ENCODE data around the gene CTNND2. TPM values are rescaled to one million over a fixed set of nuclear protein-coding genes. Genes with fewer than 3 reads are reported as not detected.

The CTNND2 gene
- total RNA-seq, 1 donor from 2014 or later = not detected

DNA sequence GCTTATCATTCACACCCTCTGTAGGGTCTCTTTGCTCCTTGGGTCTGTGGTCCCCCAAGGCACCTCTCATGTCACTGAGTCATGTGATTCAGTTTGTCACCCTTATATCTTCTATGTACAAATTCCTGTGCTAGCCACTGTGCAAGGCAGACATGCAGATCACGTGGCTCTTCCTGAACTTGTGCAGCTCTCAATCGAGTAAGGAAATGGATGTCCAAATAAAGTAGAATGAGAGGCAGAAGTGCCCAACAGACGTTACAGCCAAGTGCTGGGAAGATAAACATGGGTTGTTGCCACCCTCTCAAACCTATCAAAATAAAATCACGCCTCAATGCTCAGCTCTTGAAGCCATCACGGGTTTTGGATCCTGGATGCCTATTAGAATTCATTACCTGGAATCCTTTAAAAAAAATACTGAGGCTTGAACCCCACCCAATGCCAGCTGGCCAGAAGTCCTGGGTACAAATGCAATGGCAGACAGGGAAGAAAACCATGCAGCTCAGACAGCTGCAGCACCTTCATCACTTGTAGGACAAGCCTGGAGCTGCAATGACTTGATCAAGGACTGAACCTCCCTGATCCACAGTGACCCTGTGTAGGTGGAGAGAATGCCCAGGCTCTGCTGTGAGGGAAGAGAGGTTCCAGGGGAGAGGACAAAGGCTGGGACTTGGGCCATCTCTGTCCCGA, 914.5 kb downstream of the CTNND2 start:
- no peak for DNase-seq (ENCODE audit: low read depth, low spot score)

DNA sequence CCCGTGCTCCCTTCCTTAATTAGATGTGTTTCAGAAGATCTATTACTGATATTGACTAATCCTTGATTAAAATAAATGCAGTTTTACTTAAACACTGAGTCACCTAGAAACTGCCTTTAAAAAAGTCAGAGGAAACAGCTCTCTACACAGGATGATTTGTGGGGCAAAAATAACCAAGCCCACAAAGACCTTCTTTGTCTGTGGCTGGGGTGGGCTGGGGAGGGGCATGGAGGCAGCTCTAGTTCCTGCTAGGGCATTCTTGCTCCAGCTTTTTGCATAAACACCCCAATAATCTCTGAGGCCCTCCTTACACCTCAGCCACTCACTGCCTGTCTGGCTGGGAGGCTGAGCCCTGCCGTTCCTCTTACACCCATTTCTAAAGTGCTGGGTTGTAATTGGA, 915.6 kb downstream of the CTNND2 start:
- no peak for DNase-seq (ENCODE audit: low read depth, low spot score)

DNA sequence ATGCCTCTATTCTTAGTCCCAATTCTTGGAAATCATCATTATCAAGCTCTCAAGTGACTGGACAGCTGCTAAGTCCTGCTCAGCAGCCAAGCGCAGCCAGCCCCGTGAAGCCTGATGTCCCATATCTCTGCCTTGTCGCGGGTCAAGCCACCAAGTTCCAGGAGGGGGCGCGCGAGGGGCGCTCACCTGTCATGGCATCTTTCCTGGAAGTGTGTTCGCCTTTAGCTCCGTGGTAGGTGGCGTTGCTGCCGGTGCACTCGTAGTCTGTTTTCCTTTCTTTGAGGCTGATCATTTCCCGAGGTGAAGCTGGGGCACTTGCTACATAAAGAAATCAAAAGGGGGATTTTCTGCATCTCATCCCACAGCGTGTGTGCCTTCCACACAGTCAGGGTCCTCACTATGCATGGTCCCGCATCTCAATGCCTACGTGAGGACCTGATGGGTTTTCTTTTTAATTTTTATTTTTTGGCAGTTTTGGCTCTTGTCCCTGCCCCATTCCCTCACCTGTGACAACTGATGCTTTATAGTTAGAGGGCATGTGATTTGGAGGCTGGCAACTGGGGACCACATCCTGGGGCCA, 916.2 kb downstream of the CTNND2 start:
- no peak for DNase-seq (ENCODE audit: low read depth, low spot score)

DNA sequence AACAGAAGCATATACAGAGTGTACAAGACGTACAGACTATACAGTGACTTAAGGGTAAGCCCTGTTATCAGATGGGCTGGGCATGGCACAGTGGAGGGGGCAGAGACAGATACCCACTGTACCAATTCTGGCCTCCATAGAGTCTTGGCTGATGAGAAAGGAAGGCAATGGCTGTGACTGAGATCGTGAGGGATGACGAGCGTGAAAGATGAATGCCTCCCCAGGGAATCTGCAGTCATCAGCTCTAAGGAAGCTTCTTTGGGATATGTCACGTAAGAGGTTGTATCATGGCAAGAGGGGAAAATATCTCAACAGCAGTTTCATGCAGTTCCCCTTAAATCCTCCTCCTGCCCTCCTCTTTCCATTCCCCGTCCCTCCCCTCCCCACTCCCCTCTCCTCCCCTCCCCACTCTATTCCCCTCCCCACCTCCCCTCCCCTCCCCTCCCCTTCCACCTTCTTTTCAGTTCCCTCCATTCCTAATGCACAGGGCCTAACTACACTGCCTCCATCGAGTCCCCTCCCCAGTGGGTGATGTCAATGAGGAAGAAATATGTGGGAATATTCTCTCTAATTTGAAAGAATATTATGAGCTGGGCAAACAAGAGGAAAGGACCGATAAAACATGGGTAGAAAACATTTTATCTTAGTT, 916.8 kb downstream of the CTNND2 start:
- no peak for DNase-seq (ENCODE audit: low read depth, low spot score)

DNA sequence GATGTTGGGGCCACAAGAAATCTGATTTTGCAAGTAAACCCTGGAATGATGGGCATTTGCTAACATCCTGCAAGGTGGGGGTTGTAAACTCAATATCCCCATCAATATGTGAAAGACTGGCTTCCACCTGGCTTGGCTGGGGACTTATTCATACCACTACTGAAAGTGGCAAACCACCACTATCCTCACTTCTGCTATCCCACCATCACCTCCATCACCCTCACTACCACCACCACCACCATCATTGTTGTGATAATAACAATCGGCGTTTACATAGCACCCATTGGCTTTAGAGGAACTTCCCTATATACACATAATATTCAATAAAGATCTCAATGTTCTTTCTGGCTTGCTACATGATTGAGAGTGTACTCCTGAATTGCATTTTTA, 918.5 kb downstream of the CTNND2 start:
- no peak for DNase-seq (ENCODE audit: low read depth, low spot score)

DNA sequence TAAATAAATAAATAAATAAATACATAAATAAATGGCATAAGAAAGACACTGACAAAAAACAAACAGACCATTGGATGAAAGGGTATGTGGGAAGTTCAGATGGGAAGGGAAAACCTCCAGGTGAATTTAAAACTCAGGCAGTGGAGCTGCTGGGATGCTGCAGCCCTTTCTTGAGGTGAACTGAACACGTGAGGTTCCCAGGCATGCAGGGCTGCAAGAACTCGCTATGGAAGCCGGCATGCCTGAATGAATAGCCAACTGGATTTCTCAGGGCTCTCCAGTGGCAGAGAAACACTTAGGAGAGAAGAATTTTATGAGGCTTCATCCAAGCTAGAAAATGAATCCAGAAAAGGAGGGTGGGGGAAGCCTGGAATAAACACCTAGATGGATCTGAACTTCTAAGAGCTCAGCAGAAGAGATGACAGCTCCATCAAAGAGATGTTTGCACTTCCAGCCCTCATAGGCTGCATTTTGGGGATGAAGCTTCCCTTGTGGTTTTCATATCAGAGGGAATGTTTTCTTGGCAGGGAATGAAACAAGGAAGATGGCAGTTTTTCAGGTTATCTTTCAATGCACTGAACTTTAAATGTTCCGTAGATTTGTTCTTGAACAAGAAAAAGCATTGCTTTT, 919.0 kb downstream of the CTNND2 start:
- DNase-seq (ENCODE audit: low read depth, low spot score) = no peak

DNA sequence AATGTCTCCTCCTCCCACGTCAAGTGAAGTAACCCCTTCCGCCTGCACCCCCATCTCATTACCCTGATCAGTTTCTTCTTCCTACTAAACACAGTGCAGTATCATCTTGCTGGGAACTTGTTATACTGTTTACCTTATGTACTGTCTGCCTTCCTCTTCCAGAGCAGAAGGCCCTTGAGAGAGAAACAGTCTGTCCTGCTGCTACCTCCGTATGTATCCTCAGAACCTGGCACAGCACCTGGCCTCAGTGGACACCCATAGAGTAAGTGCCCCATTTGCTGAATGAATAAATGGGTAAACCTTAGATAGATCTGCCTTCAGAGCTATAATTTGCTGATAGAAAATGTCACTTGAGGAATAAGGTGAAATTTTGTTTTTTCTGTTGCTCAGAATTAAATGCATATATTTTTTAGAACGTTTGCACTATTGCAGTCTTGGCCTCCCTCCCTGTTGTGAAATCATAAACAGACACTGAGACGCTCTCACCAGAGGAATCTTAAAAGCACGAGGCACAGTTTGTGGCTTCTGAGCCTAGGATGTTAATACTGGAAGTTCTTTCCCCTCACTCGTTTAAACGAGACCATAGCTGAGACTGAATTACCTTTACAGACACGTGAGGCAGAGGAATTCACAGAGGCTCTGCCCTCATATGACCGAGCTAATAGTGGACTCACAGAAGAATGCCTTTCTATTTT, 920.1 kb downstream of the CTNND2 start:
- DNase-seq (ENCODE audit: low read depth, low spot score) = no peak

DNA sequence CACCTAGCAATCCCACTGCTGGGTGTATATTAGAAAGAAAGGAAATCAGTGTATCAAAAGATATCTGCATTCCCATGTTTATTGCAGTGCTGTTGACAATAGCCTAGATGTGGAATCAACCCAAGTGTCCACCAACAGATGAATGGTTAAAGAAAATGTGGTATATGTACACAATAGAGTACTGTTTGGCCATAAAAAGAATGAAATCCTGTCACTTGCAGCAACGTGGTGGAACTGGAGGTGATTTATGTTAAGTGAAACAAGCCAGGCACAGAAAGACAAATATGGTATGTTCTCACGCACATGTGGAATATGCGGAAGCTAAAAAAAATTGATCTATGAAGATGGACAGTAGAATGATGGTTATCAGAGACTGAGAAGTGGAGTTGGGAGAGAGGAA, 921.6 kb downstream of the CTNND2 start:
- DNase-seq (ENCODE audit: low read depth, low spot score) = no peak

DNA sequence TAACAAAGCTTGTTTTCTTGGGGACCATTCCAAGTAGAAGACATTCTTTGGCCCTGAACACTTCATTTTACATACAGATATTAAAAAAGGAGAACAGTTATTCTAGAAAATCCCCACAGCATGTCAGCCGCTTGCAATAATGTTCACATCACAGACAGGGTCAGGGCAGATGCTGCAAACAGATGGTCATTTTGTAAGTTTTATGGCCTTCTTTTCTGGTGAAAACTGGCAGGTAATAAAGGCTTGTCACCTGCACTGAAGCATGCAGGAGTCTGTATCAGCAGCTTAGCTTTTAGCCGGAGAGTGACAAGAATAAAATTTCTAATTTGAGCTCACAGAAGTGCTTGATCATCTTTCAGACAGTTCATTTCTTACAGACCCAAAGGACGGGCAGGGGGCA, 922.3 kb downstream of the CTNND2 start:
- DNase-seq (ENCODE audit: low read depth, low spot score) = no peak

DNA sequence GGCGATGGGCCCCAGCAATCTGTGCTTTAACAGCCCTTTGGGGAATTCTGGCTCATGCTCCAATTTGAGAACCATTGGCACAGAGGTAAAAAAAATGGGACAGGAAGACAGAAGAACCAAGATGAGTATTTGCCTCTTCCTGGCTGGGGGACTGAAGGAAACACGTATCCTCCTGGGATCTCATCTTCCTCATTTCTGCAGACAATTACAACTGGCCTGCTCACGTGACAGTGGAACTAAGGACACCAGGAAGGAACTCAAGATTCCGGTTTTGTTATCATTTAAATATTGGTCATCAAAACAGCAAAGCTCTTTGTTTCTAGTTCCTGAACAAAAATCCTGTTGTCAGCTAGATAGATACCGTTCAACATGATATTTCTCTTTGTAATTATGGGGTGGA, 927.2 kb downstream of the CTNND2 start:
- DNase-seq (ENCODE audit: low read depth, low spot score) = no peak

DNA sequence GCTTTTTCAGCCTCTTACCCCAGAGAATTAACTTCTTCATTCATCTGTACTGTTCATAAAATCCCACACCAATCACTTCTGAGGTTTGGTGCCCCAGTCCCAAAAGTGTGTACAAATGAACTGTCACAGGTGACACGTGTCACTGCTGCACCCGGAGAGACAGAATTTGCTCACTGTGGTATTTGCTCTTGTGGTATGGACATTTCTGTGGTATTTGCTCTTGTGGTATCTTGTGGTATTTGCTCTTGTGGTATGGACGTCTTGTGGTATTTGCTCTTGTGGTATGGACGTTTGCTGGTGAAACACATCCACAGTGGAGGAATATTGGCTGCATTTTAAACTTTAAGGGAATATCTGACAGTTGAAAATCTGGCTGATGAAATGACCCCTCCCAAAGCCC, 928.3 kb downstream of the CTNND2 start:
- DNase-seq (ENCODE audit: low read depth, low spot score) = no peak

DNA sequence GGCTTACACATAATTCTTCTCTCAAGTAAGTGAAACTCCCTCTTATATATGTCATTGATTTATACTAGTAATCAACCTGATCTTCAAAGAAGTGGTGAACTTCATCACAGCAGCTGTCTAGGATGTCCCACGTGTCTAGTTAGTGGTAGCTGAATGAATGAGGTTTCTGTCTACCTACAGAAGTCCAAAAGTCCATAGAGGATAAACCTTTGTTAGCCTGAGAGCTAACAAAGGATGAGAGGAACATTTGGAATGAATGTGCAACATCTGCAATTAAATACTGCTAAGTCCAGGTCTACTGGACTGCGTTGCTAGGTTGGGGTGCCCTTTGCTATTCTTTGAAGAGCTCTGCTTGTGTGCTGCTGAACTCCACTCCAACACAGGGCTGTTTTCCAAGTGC, 929.4 kb downstream of the CTNND2 start:
- DNase-seq (ENCODE audit: low read depth, low spot score) = no peak

DNA sequence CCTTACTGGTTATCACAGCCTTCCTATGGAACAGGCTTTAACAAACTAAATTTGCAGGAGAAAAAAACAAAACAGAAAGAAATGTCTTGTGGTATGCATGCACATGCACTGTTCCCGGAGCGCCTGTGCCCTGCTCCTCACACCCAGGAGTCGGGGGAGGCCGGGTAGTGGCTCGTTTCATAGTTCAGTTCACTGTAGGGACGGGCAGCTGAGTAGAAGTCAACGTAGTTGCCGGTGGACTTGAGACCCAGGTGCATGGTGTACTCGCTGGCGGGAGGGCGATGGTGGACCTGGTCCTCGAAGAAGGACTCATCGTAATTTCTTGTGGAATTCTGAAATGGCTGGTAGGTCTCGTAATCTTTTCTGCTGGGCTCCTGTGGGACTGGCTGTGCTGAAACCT, 930.9 kb downstream of the CTNND2 start:
- no peak for DNase-seq (ENCODE audit: low read depth, low spot score)

DNA sequence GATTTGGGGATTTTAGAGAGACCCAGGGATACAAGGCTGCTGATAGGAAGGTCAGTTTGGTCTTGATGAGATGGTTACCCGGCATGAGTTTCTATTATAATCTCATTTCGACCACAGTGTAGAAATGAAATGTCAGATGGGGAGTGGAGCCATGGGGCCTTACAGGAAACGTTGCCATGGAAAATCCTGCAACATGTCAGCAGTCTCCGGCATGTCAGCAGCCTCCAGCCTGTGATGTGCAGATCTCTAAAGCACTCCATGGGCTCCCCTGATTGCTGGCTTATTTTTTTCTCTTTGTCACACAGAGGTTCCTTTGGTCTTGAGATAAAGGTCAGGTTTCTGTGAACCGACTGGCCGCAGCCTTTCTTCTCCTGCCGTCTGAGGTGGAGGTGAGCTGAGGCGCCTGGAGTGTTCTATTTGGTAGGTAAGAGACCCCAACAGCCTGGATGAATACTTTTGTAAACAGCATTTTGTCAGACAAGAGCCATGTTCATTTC, 934.5 kb downstream of the CTNND2 start:
- DNase-seq (ENCODE audit: low read depth, low spot score) = no peak

DNA sequence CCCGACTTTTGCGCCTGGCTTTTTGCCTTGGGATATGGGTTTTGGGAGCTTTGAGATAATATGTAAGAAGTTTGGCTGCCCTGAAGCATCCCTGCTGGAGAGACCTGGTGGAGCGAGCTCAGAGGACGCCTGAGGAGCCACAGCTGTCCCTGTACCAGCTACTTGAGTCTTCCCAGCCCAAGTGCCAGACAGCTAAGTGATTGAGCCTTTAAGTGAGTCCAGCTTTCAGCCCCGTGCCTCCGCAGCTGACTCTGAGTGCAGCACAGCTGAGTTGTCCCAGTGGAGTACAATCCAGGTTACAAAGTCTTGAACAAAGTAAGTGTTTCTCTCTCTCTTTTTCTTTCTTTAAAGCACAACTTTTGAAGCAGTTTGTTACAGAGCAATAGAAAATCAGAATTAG, 939.4 kb downstream of the CTNND2 start:
- DNase-seq (ENCODE audit: low read depth, low spot score) = no peak

DNA sequence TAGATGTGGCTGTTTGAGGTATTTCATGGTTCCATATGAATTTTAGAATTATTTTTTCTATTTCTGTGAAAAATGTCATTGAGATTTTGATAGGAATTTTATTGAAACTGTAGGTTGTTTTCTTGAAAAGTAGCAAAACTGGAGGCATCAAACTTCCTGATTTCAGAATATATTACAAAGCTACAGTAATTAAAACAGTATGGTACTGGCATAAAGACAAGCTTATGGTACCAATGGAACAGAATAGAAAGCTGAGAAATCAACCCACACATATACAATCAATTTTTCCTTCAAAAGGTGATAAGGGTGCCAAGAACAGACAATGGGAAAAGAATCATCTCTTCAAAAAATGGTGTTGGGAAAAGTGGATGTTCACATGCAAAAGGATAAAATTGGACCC, 945.5 kb downstream of the CTNND2 start:
- no peak for DNase-seq (ENCODE audit: low read depth, low spot score)

DNA sequence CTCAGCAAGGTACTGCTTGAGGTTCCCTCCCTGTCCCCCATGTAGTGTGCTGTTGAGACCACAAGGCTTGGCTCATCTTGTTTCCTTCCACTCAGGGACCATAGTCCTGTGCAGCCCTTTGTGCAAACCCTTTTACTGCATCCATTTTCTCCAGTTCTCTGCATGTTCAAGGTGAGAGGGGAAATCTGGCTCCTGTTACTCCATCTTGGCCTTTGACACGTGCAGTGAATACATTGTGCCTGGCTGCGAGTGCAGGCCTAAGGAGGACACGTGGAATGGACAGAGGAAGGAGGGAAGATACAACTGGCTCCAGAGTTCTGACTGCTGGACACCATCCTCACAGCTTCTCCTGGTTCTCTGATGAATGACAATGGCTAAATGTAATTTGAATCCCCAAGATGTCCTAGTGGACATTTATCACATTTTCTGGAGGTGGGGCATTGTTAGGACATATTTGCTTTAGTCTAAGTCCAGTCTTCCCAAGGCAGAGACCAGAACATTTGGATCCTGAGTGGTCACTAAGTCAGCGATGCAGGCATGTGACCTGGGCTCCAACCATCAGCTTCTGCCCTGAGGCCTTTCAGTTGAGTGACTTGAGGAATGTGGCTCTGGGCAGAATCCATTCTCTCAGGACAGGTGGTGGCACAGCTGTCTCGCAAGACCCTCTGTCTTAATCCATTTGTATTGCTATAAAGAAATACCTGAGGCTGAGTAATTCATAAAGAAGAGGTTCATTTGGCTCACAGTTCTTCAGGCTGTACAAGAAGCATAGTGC, 954.2 kb downstream of the CTNND2 start:
- no peak for DNase-seq (ENCODE audit: low read depth, low spot score)

DNA sequence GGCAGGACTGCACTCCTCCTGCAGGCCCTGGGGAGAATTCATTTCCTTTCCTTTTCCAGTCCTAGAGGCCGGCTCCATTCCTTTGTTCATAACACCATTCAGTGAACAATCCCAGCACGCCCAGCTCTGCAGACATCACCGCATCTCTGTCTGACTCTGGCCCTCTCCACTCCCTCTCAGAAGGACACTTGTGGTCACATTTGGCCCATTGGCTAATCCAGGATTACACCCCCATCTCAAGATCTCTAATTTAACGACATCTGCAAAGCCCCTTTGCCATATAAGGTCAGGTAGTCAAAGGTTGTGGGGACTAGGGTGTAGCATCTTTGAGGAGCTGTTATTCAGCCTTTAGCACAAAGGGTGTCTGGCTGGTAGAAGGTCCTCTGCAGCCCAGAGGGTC, 958.2 kb downstream of the CTNND2 start:
- DNase-seq (ENCODE audit: low read depth, low spot score) = no peak

DNA sequence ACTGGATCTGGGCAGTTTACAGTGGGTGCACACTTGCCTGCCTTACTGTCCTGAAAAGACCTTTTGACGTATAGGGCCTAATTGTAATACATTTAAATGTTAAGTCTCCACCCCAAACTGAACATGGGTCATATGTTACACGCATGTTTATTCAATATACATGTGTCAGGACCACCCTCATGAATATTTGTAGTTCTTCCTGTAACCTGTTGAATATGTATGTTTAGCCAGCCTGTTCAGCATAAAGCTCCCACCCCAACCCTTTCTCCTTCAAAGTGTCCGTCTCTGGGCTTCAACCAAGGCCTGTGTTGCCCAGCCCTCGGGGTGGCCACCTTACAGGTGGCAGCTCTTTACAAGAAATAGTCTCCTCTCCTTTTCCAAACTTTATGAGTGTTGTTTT, 962.3 kb downstream of the CTNND2 start:
- no peak for DNase-seq (ENCODE audit: low read depth, low spot score)

DNA sequence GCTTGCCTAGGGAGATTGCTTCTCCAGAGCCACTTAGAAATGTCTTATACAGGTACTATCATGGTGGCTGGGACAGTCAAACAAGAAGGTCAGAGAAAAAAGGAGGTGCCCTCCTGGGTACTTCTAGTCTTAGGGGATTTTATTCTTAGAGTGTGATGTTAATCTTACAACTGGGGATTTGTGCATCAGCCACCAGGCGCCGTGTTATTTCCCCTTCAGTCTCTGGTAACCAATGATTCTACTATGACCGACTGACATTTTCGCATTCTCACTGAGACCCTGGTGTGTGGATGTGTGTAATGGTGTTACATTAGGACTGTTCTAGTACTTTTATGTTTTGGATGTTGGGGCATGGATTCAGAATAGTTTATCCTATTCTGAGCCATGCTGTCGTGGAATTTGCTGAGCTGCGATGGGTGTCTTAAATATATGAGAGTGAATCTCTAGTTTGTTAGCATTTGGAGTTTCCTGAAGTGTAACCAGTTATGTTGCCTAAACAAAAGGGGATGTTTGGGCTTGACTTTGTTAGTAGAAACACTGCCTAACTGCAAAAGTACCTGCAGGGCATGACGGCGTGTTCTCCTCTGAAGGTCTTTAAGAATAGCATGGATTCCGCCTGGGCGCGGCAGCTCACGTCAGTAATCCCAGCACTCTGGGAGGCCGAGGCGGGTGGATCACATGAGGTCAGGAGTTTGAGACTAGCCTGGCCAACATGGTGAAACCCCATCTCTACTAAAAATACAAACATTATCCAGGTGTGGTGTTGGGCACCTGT, 968.0 kb downstream of the CTNND2 start:
- no peak for DNase-seq (ENCODE audit: low read depth, low spot score)
